A549 treated with Hydrocortisone at 1 μM for 4 hours (cell line): ENCODE data around the gene DVL2. TPM values are rescaled to one million over a fixed set of nuclear protein-coding genes. Genes with fewer than 3 reads are reported as not detected.

ENCODE experiments used
- total RNA-seq: library from RNA; stranded (reverse); fragments of 200-300 nt; extraction: Qiagen RNA extraction; gene quantifications from 5 replicates; pipeline ENCODE4 v1.2.3, GENCODE V29; 2022

DVL2 gene
- total RNA-seq, result 37.0 to 41.9 TPM (median 40.1 TPM) in 5 replicates

DNA sequence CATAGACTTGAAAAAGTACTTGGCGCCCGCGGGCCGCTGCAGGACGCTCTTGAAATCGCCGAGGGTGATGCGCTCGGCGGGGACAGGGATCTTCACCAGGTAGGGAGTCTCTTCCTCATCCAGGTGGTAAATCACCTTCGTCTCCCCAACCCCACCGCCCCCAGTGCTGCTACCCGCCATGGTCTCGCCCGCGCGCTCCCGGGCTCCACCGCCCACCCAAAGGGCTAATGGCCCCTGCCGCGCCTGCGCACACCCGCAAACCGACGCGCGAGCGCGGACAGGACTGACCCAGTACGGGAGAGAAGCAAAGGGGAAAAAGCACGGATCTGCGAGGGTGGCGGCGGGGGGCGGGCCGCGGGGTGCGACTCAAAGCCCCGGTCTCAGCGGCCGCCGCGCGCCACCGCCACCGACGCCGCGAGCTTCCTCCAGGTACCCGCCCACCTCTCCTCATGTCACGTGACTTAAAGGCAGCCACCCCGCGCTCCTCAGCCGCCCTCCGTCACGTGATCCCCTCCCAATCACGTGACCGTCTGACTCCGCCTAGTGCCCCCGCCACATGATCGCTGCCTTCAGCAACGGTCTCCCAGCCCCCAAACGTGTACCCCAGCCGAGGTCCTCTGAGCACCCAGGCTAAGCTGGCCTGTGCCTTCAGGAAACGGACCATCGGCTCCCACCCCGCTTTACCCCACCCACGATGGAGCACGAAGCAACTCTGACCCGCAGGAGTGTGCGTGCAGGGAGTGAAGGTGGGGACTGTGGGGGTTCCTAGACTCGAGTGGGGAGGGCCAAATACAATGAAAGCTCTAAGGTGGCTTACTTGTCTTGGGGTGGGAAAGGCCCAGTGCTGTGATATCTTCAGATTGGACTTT, at the start of gene DVL2:
DVL2 (minus strand) TSS at position 435 of the 869 bp plus-strand sequence; CDS start at position 180, 255 bp downstream.

DNA sequence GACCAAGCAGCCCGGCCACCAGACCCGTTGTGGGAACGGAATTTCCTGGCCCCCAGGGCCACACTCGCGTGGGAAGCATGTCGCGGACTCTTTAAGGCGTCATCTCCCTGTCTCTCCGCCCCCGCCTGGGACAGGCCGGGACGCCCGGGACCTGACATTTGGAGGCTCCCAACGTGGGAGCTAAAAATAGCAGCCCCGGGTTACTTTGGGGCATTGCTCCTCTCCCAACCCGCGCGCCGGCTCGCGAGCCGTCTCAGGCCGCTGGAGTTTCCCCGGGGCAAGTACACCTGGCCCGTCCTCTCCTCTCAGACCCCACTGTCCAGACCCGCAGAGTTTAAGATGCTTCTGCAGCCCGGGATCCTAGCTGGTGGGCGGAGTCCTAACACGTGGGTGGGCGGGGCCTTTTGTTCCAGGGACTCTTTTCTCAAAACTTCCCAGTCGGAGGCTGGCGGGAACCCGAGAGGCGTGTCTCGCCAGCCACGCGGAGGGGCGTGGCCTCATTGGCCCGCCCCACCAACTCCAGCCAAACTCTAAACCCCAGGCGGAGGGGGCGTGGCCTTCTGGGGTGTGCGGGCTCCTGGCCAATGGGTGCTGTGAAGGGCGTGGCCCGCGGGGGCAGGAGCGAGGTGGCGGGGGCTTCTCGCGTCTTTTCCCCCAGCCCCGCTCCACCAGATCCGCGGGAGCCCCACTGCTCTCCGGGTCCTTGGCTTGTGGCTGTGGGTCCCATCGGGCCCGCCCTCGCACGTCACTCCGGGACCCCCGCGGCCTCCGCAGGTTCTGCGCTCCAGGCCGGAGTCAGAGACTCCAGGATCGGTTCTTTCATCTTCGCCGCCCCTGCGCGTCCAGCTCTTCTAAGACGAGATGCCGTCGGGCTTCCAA, 47.0 kb upstream of the DVL2 start, which contains the start of gene SLC2A4:
SLC2A4 (plus strand) TSS at position 645 of the 879 bp plus-strand sequence; CDS start at position 862, 217 bp downstream.

DNA sequence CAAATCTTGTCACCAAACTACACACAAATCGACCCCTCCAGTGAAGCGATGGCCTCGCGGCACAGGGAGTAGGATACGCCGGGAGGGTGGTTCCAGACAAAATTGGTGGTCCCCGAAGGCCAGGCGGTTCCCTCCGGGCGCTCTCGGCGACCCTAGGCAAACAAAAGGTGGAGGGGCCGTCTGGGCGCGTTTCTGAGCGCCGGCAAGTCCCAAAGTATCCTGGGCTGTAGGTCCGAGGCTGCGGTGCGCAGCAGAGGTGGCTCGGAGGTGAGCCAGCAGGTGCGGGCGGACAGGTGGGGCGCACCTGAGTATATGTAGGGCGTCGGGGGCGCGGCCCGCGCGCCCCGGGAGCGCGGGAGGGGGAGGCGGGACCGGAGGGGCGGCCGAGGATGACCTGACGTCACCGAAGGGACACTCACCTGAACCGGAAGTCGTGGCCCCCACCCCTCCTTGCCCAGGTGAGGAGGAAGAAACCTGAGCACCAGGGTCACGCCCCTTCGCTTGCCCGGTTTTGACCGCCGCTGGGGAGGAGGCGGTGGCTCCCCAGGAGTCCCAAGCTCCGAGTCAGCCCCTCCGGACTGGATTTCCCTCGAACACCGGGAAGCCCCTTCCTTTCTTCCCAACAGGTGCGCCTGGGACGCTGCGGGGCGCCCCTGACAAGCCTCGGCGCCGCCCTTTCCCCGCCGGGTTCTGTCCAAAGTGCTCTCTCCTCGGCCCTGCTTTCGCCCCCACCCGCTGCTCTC, 28.0 kb upstream of the DVL2 start, which contains the start of gene CLDN7:
CLDN7 (minus strand) TSS at position 287 of the 743 bp plus-strand sequence. CDS start 435 bp downstream, outside the sequence.

DNA sequence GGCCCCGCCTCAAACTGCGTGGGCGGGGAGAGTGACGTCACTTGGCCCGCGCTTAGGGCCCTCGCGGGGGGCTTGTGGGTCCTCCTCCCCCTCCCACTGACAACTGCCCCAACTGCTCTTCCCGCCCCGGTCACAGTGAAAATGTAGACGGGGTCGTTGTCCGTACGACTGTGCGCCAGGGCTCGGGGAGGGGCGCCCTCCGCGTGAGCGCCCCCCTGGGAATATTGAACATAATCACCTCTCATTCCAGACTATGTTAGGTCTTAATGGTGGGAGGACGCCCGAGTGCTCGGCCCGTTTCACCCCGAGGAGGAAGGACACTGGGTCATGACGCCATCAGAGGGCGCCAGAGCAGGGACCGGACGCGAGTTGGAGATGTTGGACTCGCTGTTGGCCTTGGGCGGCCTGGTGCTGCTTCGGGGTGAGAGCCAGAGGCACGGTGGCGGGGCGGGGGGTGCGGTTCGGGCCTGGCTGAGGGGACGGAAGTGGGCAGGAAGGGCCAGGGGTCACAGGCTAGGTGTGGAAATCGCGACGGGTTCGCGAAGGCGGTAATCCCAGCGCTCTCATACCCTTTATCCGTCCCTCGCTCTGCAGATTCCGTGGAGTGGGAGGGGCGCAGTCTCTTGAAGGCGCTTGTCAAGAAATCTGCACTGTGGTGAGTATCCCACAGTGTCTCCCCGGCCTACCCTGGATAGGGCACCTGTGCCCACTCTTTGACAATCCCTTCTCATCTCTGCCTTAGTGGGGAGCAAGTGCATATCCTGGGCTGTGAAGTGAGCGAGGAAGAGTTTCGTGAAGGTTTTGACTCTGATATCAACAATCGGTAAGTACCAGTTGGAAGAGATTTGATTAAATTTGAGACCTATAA, 18.1 kb upstream of the DVL2 start, which contains the start of gene ELP5:
ELP5 (plus strand) TSS at position 40 of the 868 bp plus-strand sequence; CDS start at position 376, 336 bp downstream.

DNA sequence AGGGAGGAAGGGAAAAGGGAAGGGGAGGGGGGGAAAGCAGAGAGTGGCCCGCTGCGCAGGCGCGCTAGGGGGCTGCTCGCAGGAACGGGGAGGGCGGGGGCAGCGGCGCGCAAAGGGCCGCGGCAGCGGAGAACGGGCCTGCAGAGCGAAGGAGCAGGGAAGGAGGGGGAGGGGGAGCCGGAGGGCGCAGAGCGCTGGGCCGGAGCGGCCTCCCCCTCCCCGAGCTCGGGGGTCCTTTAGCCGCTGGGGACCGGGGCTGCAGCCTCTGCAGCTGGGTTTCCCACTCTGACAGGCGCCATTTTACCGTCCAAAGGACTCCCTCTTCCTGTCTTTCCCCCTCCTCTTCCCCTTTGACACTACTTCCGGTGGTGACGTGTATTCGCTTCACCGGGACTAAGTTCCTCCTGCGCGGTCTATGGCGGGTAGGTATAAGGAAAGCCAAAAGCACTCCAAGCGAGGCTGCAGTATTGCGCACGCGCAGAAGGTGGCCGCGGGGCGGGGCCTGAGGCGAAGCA, 17.4 kb upstream of the DVL2 start, which contains the start of gene CTDNEP1:
CTDNEP1 (minus strand) TSS at position 74 of the 515 bp plus-strand sequence. CDS start 438 bp downstream, outside the sequence.

DNA sequence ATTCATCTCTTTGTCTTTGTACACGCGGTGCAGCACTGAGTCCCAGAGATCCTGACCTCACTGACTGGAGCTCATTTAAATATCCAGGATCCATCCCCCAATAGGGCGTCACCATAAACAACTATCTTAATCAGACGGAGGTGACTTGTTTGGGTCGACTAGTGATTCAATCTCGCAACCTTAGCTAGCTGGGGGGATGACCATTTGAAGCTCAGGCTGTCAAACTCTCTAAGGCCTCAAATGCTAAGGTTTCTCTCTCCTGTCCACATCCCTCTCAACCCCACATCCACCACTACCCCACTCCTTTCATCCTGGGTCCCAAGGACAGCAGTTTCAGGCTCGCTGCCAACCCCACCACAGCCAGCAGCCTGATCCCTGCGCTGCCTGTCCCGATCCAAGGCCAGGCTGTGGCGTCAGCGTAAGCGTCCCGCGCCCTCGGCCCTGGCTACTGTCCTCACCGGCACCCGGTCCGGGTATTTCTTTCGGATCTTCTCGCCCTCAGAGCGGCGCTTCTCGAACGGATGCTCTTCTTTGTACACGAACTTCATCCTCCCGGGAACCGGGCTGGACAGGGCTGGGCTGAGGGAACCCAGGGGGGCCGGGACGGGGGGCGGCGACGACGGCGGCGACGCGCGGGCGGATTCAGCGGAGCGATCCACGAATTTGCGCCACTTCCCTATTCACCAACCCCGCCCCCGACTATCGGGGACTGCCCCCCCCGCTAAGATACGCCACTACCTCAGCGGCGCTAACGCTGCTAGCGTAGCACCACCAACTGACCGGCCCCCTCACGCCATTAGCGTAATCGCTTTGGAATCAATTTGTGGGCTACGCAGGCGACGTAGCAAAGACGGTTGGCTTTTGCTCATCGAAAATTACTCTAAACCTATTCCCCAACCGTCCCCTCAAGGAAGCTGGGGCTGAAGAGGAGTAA, 7.7 kb upstream of the DVL2 start, which contains the start of gene GABARAP:
GABARAP (minus strand) TSS at position 667 of the 934 bp plus-strand sequence; CDS start at position 548, 119 bp downstream.

DNA sequence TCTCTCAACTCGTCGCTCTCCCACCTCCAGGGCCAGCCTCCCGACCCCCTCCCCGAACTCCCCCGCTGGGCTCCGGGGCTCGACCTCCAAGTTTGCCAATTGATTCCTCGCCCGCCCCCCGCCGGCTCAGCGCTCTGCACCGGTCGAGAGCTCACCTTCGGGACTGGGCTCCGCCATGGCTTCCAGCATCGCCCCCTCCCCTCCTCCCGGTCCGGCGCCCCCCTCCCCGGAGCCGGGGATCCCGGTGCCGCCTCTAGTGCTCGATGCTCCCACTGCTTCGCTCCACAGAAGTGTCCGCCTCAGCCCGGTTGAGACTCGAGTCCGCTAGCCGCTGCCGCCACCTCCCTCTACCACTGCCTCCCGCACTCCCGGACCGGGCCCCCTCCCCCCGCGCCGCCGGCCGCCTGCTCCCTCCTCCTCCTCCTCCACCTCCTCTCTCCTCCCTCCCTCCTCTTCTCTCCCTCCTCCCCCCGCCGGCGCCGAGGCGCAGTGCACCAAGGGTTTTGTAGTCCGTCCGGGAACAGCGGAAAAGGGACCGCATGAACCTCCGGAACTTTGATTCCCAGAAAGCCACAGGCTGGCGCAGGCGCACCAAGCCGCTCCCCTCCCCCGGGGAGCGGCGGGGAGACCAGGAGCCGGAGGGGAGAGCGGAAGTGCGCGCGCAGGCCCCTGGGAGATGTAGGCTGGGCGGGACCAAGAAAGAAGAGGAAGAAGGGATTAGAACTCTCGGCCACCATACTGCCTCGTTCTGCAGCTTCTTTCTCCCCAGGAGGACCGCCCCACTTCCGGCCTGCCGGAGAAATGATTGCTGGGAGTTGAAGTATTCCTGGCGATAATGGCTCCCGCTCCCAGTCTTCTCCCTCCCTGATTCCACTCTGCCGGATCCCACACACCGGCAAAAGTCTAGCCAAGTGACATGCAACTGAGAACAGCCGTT, 5.0 kb upstream of the DVL2 start, which contains the start of gene PHF23:
PHF23 (minus strand) TSS at position 367 of the 937 bp plus-strand sequence; CDS start at position 189, 178 bp downstream.

DNA sequence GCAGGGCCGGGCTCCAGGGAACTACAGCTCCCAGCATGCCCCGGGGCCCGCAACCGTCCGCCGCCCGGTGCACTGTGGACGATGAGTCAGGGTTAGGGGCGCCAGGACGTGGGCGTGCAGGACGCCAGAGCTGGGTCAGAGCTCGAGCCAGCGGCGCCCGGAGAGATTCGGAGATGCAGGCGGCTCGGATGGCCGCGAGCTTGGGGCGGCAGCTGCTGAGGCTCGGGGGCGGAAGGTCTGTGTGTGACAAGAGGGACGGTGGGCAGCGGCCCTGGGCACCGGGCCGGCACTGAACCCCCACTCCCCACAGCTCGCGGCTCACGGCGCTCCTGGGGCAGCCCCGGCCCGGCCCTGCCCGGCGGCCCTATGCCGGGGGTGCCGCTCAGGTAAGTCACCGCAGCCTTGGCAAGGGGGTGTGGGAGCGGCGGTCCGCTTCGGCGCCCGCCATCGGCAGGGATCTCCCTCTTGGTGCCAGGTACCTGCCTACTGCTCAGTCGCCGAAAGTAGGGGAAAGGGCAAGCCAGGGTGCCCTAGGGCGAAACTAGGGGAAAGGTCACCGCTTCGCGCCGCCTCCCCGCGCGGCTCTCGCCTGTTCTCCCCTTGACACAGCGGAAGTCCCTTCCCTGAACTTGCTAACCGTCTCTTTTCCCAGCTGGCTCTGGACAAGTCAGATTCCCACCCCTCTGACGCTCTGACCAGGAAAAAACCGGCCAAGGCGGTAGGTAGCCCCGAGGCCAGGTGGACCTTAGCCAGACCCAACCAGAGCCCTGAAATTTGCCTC, 14.3 kb downstream of the DVL2 start, which contains the start of the genes ACADVL and DLG4:
ACADVL (plus strand) TSS at position 127 of the 781 bp plus-strand sequence; CDS start at position 174, 47 bp downstream.
DLG4 (minus strand) TSS at position 25 of the 781 bp plus-strand sequence.

DNA sequence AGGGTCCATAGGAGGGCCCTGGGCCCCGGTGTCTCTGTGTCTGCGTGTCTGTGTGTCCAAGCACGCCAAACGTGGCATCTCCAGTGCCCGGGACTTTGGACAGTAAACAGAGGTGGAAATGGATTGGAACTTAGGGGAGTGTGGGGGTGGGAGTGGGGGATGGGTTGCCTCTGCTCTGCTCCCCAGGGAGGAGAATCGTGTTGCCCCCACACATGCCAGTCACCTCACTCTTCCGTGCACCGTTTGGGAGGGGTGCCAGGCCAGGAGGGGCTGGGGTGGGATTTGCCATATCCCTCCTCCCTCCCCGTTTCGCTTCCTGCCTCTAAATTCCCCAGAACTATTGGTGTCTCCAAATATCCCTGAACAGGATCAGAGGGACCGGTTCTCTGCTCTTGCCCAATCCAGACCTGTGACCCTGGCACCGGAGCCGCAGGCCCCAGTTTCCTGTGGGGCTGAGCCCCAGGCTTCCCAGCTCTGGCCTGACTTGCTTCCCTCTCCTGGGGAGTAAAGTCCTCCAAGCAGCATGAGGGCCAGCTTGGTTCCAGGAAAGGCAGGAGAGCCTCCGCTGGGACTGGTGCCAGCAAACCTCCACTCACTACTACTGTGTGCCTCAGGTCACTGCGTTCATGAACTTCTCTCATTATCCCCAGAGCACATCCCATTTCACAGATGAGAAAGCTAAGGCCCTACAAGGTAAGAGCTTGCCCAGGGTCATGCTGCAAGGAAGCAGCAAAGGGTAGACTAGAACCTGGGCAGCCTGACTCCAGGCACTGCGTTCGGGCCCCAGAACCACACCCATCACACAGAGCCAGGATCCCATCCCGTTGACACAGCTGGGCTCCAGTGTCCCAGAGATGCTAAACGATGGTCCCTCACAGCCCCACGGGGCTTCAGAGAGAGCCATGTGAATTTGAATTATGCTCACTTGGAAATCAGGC, 54.7 kb downstream of the DVL2 start, which contains the start of gene ASGR1:
ASGR1 (minus strand) TSS at position 54 of the 938 bp plus-strand sequence. CDS start 807 bp downstream, outside the sequence.

Other genes starting within 250 kb of the DVL2 start
- gene ALOX12, start 238.5 kb downstream of the DVL2 start, total RNA-seq, result not detected in 5 replicates
- gene RNASEK, start 221.9 kb downstream of the DVL2 start, total RNA-seq, result 435 to 504 TPM (median 443 TPM) in 5 replicates
- gene BCL6B, start 211.5 kb downstream of the DVL2 start, total RNA-seq, result not detected in 5 replicates
- gene SLC16A13, start 198.5 kb downstream of the DVL2 start, total RNA-seq, result 6.5 to 9.3 TPM (median 8.9 TPM) in 5 replicates
- not detected in 5 replicates for gene SLC16A11, start 190.4 kb downstream of the DVL2 start, total RNA-seq
- gene CLEC10A, start 154.3 kb downstream of the DVL2 start, total RNA-seq, result not detected in 5 replicates
- 0.12 to 0.16 TPM in 2 of 5 replicates, not detected in the others for gene ASGR2, start 119.7 kb downstream of the DVL2 start, total RNA-seq
- 0.70 to 1.4 TPM (median 0.89 TPM) in 5 replicates for gene ASGR1, start 55.1 kb downstream of the DVL2 start, total RNA-seq
- 5.7 to 7.8 TPM (median 6.6 TPM) in 5 replicates for gene DLG4, start 14.7 kb downstream of the DVL2 start, total RNA-seq
- gene ACADVL, start 14.6 kb downstream of the DVL2 start, total RNA-seq, result 322 to 414 TPM (median 394 TPM) in 5 replicates
- gene PHF23, start 4.9 kb upstream of the DVL2 start, total RNA-seq, result 89.8 to 111 TPM (median 96.3 TPM) in 5 replicates
- 685 to 777 TPM (median 698 TPM) in 5 replicates for gene GABARAP, start 7.9 kb upstream of the DVL2 start, total RNA-seq
- gene CTDNEP1, start 17.2 kb upstream of the DVL2 start, total RNA-seq, result 222 to 242 TPM (median 228 TPM) in 5 replicates
- gene ELP5, start 17.7 kb upstream of the DVL2 start, total RNA-seq, result 125 to 155 TPM (median 140 TPM) in 5 replicates
- 2.2 to 3.7 TPM (median 2.6 TPM) in 5 replicates for gene CLDN7, start 28.0 kb upstream of the DVL2 start, total RNA-seq
- gene SLC2A4, start 47.2 kb upstream of the DVL2 start, total RNA-seq, result 0.39 to 0.59 TPM (median 0.50 TPM) in 5 replicates
- gene YBX2, start 60.1 kb upstream of the DVL2 start, total RNA-seq, result 0.43 to 0.55 TPM (median 0.44 TPM) in 5 replicates
- 1,618 to 1,808 TPM (median 1,704 TPM) in 5 replicates for gene EIF5A, start 73.1 kb upstream of the DVL2 start, total RNA-seq
- 73.9 to 101 TPM (median 95.3 TPM) in 5 replicates for gene GPS2, start 80.8 kb upstream of the DVL2 start, total RNA-seq
- gene NEURL4, start 94.8 kb upstream of the DVL2 start, total RNA-seq, result 26.4 to 30.2 TPM (median 28.4 TPM) in 5 replicates
- 1.2 to 3.9 TPM (median 3.1 TPM) in 5 replicates for gene ACAP1, start 102.0 kb upstream of the DVL2 start, total RNA-seq
- gene KCTD11, start 117.6 kb upstream of the DVL2 start, total RNA-seq, result 10.5 to 13.8 TPM (median 12.9 TPM) in 5 replicates
- not detected in 5 replicates for gene TMEM95, start 120.6 kb upstream of the DVL2 start, total RNA-seq
- 1.4 to 2.1 TPM (median 1.7 TPM) in 5 replicates for gene TNK1, start 146.6 kb upstream of the DVL2 start, total RNA-seq
- 38.8 to 44.7 TPM (median 42.7 TPM) in 5 replicates for gene PLSCR3, start 160.0 kb upstream of the DVL2 start, total RNA-seq
- gene TMEM256, start 169.6 kb upstream of the DVL2 start, total RNA-seq, result 171 to 224 TPM (median 215 TPM) in 5 replicates
- 12.7 to 19.0 TPM (median 15.5 TPM) in 5 replicates for gene NLGN2, start 173.3 kb upstream of the DVL2 start, total RNA-seq
- gene SPEM1, start 185.8 kb upstream of the DVL2 start, total RNA-seq, result 0.08 to 0.13 TPM in 2 of 5 replicates, not detected in the others
- gene SPEM2, start 191.1 kb upstream of the DVL2 start, total RNA-seq, result not detected in 5 replicates
- gene SPEM3, start 194.3 kb upstream of the DVL2 start, total RNA-seq, result 0.02 to 0.03 TPM in 2 of 5 replicates, not detected in the others
- gene TMEM102, start 200.9 kb upstream of the DVL2 start, total RNA-seq, result 10.1 to 14.8 TPM (median 13.3 TPM) in 5 replicates
- 0.93 to 1.1 TPM (median 1.0 TPM) in 5 replicates for gene FGF11, start 205.0 kb upstream of the DVL2 start, total RNA-seq
- gene CHRNB1, start 210.5 kb upstream of the DVL2 start, total RNA-seq, result 7.0 to 11.7 TPM (median 9.1 TPM) in 5 replicates
- 20.4 to 26.9 TPM (median 24.8 TPM) in 5 replicates for gene ZBTB4, start 245.1 kb upstream of the DVL2 start, total RNA-seq
- not detected in 5 replicates for gene SLC35G6, start 246.9 kb upstream of the DVL2 start, total RNA-seq
- gene POLR2A, start 249.8 kb upstream of the DVL2 start, total RNA-seq, result 70.3 to 86.1 TPM (median 78.6 TPM) in 5 replicates